HepG2 (cell line): ENCODE measurements around the gene COX14.

Experiments used
- EP300 ChIP-seq, 3 experiments: sonication (generic) in 1 of 3; formaldehyde crosslinking in 1 of 3; IDR thresholded peaks; 2 replicates each; pipeline versions ENCODE4 v1.5.1 to v1.6.1; 2011 to 2020; ENCODE audit warnings: low read depth in 2 of 3, low read length in 2 of 3, borderline replicate concordance in 1 of 3, improper control_type of control experiment in 1 of 3, mild to moderate bottlenecking in 1 of 3, missing genetic modification reagents in 1 of 3, moderate library complexity in 1 of 3
- MXI1 ChIP-seq: IDR thresholded peaks from 3 replicates; pipeline ENCODE4 v1.6.1; 2012; ENCODE audit warnings: low read depth, low read length, inconsistent platforms, borderline replicate concordance
- PAF1 ChIP-seq: IDR thresholded peaks from 2 replicates; pipeline ENCODE4 v1.6.1; 2016; ENCODE audit warnings: missing genetic modification reagents, missing compliant biosample characterization
- POLR2A ChIP-seq, 2 experiments: IDR thresholded peaks; 2 replicates each; pipeline ENCODE4 v1.6.1; 2011; ENCODE audit warnings: low read depth in 2 of 2, low read length in 2 of 2, mild to moderate bottlenecking in 1 of 2, moderate library complexity in 1 of 2; ENCODE audit not compliant: insufficient read depth in 1 of 2
- POLR2AphosphoS5 ChIP-seq: IDR thresholded peaks from 2 replicates; pipeline ENCODE4 v1.6.1; 2012; ENCODE audit warnings: low read depth, low read length
- SAP130 ChIP-seq: IDR thresholded peaks from 2 replicates; pipeline ENCODE4 v1.6.1; 2016; ENCODE audit warnings: low read depth
- STAG1 ChIP-seq: sonication (generic); formaldehyde crosslinking; IDR thresholded peaks from 2 replicates; pipeline ENCODE4 v1.4.0; 2020; ENCODE audit warnings: missing genetic modification reagents
- ZBTB26 ChIP-seq: IDR thresholded peaks from 2 replicates; pipeline ENCODE4 v1.6.1; 2016; ENCODE audit warnings: missing compliant biosample characterization, missing genetic modification reagents, borderline replicate concordance
- ZEB1 ChIP-seq: IDR thresholded peaks from 2 replicates; pipeline ENCODE4 v1.6.1; 2012; ENCODE audit warnings: mild to moderate bottlenecking, low read depth, inconsistent platforms; ENCODE audit not compliant: insufficient replicate concordance
- ZFX ChIP-seq: sonication (generic); formaldehyde crosslinking; IDR thresholded peaks from 2 replicates; pipeline ENCODE4 v1.4.0; 2020; ENCODE audit warnings: mild to moderate bottlenecking, low read depth, missing genetic modification reagents, moderate library complexity
- ZNF282 ChIP-seq: fragments of 450-650 bp; IDR thresholded peaks from 2 replicates; pipeline ENCODE4 v1.6.1; 2018; ENCODE audit not compliant: partially characterized antibody
- ZNF607 ChIP-seq: sonication (generic); formaldehyde crosslinking; IDR thresholded peaks from 2 replicates; pipeline ENCODE4 v1.5.1; 2020; ENCODE audit warnings: missing genetic modification reagents, mild to moderate bottlenecking, borderline replicate concordance
- TF ChIP-seq, protein P1 (sequence below): sonication (generic); formaldehyde crosslinking; IDR thresholded peaks from 2 replicates; pipeline ENCODE4 v1.4.0; 2020; ENCODE audit warnings: mild to moderate bottlenecking, missing genetic modification reagents

DNA sequence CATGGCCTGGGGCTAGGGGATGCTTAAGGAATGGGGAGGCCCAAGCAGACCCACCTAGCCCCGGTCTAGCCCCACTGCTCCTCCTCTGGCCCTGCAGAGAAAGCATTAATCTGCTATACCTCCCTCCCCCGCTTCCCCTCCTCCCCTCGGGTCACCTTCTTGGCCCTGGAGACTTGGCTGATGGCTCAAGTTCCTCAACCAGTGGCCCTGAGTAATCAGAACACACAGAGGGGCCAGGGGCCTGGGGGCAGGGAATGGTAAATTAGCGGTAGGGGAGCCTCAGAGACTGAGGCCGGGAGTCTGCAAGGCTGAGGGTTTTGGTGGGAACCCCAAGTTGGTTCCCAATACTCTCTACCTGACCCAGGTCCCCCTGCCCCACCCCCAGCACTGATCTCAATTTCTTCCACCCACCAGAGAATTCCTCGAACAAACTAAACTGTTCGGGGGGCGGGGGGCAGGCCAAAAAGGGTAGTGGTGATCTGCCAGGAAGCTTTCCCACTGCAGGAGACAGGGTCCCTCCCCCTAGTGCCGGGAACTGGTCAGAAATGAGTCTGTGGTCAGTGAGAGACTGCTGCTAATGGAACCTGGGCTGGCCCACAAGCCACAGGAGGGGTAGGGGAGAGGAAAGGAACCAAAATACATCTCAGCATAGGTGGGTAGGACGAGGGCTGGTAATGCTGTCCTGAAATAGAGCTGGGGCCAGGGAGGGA, 39.7 kb upstream of the COX14 start:
- TF ChIP-seq STAG1 (CRISPR knock-in tag) (no peak), EP300 (IDR thresholded peaks at IDR 0.05; ENCODE audit: low read depth in 2 of 2, low read length in 2 of 2) (no peak), EP300 (CRISPR knock-in tag; IDR thresholded peaks at IDR 0.05; ENCODE audit: borderline replicate concordance) (no peak), ZFX (CRISPR knock-in tag) (no peak), ZNF282 (no peak), SAP130 (CRISPR knock-in tag) (no peak), ZEB1 (no peak), PAF1 (no peak), MXI1 (no peak), POLR2A (IDR thresholded peaks at IDR 0.05; ENCODE audit: insufficient read depth in 1 of 2, low read depth in 2 of 2, low read length in 2 of 2) (no peak), ZNF607 (CRISPR knock-in tag) (no peak), ZBTB26 (CRISPR knock-in tag) (no peak), POLR2AphosphoS5 (no peak)
- TF ChIP-seq, protein P1, sequence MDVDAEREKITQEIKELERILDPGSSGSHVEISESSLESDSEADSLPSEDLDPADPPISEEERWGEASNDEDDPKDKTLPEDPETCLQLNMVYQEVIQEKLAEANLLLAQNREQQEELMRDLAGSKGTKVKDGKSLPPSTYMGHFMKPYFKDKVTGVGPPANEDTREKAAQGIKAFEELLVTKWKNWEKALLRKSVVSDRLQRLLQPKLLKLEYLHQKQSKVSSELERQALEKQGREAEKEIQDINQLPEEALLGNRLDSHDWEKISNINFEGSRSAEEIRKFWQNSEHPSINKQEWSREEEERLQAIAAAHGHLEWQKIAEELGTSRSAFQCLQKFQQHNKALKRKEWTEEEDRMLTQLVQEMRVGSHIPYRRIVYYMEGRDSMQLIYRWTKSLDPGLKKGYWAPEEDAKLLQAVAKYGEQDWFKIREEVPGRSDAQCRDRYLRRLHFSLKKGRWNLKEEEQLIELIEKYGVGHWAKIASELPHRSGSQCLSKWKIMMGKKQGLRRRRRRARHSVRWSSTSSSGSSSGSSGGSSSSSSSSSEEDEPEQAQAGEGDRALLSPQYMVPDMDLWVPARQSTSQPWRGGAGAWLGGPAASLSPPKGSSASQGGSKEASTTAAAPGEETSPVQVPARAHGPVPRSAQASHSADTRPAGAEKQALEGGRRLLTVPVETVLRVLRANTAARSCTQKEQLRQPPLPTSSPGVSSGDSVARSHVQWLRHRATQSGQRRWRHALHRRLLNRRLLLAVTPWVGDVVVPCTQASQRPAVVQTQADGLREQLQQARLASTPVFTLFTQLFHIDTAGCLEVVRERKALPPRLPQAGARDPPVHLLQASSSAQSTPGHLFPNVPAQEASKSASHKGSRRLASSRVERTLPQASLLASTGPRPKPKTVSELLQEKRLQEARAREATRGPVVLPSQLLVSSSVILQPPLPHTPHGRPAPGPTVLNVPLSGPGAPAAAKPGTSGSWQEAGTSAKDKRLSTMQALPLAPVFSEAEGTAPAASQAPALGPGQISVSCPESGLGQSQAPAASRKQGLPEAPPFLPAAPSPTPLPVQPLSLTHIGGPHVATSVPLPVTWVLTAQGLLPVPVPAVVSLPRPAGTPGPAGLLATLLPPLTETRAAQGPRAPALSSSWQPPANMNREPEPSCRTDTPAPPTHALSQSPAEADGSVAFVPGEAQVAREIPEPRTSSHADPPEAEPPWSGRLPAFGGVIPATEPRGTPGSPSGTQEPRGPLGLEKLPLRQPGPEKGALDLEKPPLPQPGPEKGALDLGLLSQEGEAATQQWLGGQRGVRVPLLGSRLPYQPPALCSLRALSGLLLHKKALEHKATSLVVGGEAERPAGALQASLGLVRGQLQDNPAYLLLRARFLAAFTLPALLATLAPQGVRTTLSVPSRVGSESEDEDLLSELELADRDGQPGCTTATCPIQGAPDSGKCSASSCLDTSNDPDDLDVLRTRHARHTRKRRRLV (CRISPR knock-in tag): no peak
